ENCODE data around the gene ATP11A.

ATP11A gene

GRCh38 chr13:112835796-112836195 lies 146.0 kb downstream of the ATP11A start (continued):
- no peak for TF ChIP-seq ZNF660 (tag by site-specific recombination; IDR thresholded peaks at IDR 0.05)
- no peak for TF ChIP-seq ZSCAN5A (tag by site-specific recombination; IDR thresholded peaks at IDR 0.05)
- no peak for TF ChIP-seq GLI4 (tag by site-specific recombination; IDR thresholded peaks at IDR 0.05)
- TF ChIP-seq ZNF621 (tag by site-specific recombination; IDR thresholded peaks at IDR 0.05): no peak
- TF ChIP-seq ZNF2 (tag by site-specific recombination; IDR thresholded peaks at IDR 0.05): no peak
- TF ChIP-seq OSR2 (tag by site-specific recombination; IDR thresholded peaks at IDR 0.05): no peak
- no peak for TF ChIP-seq ZNF266 (tag by site-specific recombination; IDR thresholded peaks at IDR 0.05; ENCODE audit: low read depth)
- TF ChIP-seq ZNF350 (tag by site-specific recombination; IDR thresholded peaks at IDR 0.05): no peak
- no peak for TF ChIP-seq ZNF211 (tag by site-specific recombination; IDR thresholded peaks at IDR 0.05; ENCODE audit: low read depth)
- TF ChIP-seq ZNF324 (tag by site-specific recombination; IDR thresholded peaks at IDR 0.05): no peak
- TF ChIP-seq ZNF362 (tag by site-specific recombination; IDR thresholded peaks at IDR 0.05): no peak
- no peak for TF ChIP-seq ZFP69B (tag by site-specific recombination; IDR thresholded peaks at IDR 0.05)

GRCh38 chr13:112836940-112837339 lies 147.1 kb downstream of the ATP11A start:
- ChIA-PET POLR2A (no interaction called here), CTCF (no interaction called here)
- peaks cover under 1 to 60% of the 10 kb centered on the region in 2 experiments; a peak in 2 of 3 replicates for H3K36me3 ChIP-seq (ENCODE audit: control insufficient read depth in 2 of 2, insufficient read depth in 1 of 2, low read length in 2 of 2)
- H3K4me3 ChIP-seq (ENCODE audit: low read depth, low read length): no peak overlapping the region
- H3K9me3 ChIP-seq (ENCODE audit: control insufficient read depth, insufficient read depth, low read depth, low read length): no peaks in the 10 kb centered on the region
- no peaks in the 10 kb centered on the region for H3K4me1 ChIP-seq (ENCODE audit: control insufficient read depth, insufficient read depth, low read length)
- TF ChIP-seq ZNF529 (tag by site-specific recombination; IDR thresholded peaks at IDR 0.05; ENCODE audit: insufficient replicate concordance) (no peak), PRDM2 (tag by site-specific recombination; IDR thresholded peaks at IDR 0.05; ENCODE audit: borderline replicate concordance) (no peak), FEZF1 (tag by site-specific recombination; IDR thresholded peaks at IDR 0.05) (no peak)
- no peak overlapping the region for H3K27ac ChIP-seq (ENCODE audit: extremely low read depth, low read depth, low read length)

DNA sequence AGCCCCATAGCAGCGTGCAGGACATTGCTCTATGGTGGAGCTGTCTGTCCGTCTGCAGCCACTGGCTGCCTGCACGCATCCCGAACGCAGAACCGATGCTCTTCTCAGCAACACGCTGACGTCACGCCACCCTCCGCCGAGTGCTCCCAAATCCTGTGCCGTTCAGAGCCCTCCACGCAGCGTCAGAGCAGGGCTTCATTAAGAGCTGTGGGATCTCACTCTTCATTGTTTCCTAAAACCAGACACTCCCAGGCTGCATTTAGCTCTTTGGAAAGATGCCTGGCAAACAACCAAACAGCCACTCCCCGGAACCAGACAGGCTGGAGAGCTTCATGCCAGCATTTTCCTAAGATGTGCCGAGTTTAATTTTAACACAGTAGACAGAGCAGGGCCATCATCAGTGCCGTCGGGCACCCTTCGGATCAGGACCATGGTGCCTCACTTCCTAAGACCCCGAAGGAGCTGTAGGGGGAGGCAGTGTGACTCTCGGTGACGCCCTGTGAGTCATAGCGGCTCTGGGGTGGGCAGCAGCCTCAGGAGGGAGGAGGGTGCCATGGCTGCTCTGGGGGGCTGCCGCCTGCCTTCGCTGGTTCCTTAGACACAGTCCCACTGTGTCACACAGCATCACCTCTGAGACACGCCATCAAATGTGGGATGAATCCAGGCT lies 147.7 kb downstream of the ATP11A start:
- no peak overlapping the region for H3K27ac ChIP-seq (ENCODE audit: extremely low read depth, low read depth, low read length)
- POLR2A ChIA-PET: no interaction called here
- H3K36me3 ChIP-seq (ENCODE audit: control insufficient read depth in 2 of 2, insufficient read depth in 1 of 2, low read length in 2 of 2): peaks cover 0 to 54% of the 10 kb centered on the region in 2 experiments; a peak in 1 of 3 replicates
- H3K9me3 ChIP-seq (ENCODE audit: control insufficient read depth, insufficient read depth, low read depth, low read length): no peaks in the 10 kb centered on the region
- no peaks in the 10 kb centered on the region for H3K4me1 ChIP-seq (ENCODE audit: control insufficient read depth, insufficient read depth, low read length)
- CTCF ChIA-PET: no interaction called here
- H3K4me3 ChIP-seq (ENCODE audit: low read depth, low read length): no peak overlapping the region
- TF ChIP-seq ZNF132 (tag by site-specific recombination; IDR thresholded peaks at IDR 0.05; ENCODE audit: borderline replicate concordance): no peak
- TF ChIP-seq REST (tag by site-specific recombination; IDR thresholded peaks at IDR 0.05): no peak
- no peak for TF ChIP-seq ZNF658 (tag by site-specific recombination; IDR thresholded peaks at IDR 0.05)
- no peak for TF ChIP-seq ZNF10 (tag by site-specific recombination; IDR thresholded peaks at IDR 0.05)
- no peak for TF ChIP-seq RBAK (tag by site-specific recombination; IDR thresholded peaks at IDR 0.05)
- TF ChIP-seq ZNF155 (tag by site-specific recombination; IDR thresholded peaks at IDR 0.05): no peak
- no peak for TF ChIP-seq FEZF1 (tag by site-specific recombination; IDR thresholded peaks at IDR 0.05)
- TF ChIP-seq ZNF544 (tag by site-specific recombination; IDR thresholded peaks at IDR 0.05): no peak

Data from HEK293 (cell line).